Keratinocyte (primary cell): Measurements from ENCODE around the gene UGT1A4.

ENCODE experiments used
- EZH2 ChIP-seq: IDR thresholded peaks from one replicate; pipeline ENCODE4 v1.6.1; 2012; ENCODE audit warnings: inconsistent platforms, mild to moderate bottlenecking, low read length, moderate library complexity
- TF ChIP-seq, protein P1 (sequence below), 3 experiments: IDR thresholded peaks in 1 of 3; conservative IDR thresholded peaks in 1 of 3; optimal IDR thresholded peaks in 1 of 3; 2 replicates in 2 of 3; 3 replicates in 1 of 3; pipeline versions ENCODE3 to v1.5.1; 2011; ENCODE audit warnings: low read length in 3 of 3, mild to moderate bottlenecking in 3 of 3, moderate library complexity in 2 of 3, control low read depth in 1 of 3, inconsistent platforms in 1 of 3; ENCODE audit not compliant: insufficient read depth in 2 of 3; ENCODE audit errors: extremely low read depth in 1 of 3

DNA sequence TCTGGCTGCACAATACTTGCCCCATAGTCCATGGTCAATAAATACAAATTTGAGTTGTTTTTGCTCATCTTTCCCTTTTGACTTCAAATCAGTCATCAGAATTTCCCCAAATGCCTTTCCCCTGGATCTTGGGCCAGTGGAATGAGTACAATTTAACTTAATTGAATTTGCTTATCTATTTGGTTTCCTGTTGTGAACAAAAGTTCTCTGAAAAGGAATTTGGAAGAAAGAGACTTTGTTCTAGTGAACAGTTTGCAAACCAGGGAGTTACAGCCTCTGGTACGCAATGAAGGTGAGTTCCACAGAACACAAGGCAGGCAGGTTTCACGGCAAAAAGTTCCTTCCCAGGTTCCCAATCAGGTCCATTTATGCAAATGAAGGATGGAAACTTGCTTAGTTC, 40.3 kb downstream of the UGT1A4 start:
- TF ChIP-seq, protein P1, sequence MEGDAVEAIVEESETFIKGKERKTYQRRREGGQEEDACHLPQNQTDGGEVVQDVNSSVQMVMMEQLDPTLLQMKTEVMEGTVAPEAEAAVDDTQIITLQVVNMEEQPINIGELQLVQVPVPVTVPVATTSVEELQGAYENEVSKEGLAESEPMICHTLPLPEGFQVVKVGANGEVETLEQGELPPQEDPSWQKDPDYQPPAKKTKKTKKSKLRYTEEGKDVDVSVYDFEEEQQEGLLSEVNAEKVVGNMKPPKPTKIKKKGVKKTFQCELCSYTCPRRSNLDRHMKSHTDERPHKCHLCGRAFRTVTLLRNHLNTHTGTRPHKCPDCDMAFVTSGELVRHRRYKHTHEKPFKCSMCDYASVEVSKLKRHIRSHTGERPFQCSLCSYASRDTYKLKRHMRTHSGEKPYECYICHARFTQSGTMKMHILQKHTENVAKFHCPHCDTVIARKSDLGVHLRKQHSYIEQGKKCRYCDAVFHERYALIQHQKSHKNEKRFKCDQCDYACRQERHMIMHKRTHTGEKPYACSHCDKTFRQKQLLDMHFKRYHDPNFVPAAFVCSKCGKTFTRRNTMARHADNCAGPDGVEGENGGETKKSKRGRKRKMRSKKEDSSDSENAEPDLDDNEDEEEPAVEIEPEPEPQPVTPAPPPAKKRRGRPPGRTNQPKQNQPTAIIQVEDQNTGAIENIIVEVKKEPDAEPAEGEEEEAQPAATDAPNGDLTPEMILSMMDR (optimal IDR thresholded peaks at IDR 0.05 in 1 of 3, IDR thresholded peaks at IDR 0.05 in 1 of 3, conservative IDR thresholded peaks at IDR 0.05 in 1 of 3; ENCODE audit: extremely low read depth in 1 of 3, insufficient read depth in 2 of 3, low read length in 3 of 3), result no peak
- TF ChIP-seq EZH2, result no peak
